H1 (cell line): ENCODE measurements around the gene ANAPC2. TPM values are rescaled to one million over a fixed set of nuclear protein-coding genes. Genes with fewer than 3 reads are reported as not detected.

ENCODE experiments used
- CBX8 ChIP-seq: fragments of 300-800, 300-1000 bp; sonication (generic); IDR thresholded peaks from 2 replicates; pipeline ENCODE4 v1.7.1; 2016; ENCODE audit warnings: low read depth, low read length, borderline replicate concordance
- MAX ChIP-seq: IDR thresholded peaks from 2 replicates; pipeline ENCODE4 v1.6.1; 2012; ENCODE audit warnings: inconsistent platforms
- POLR2A ChIP-seq, 2 experiments: IDR thresholded peaks; 1 replicate in 1 of 2; 2 replicates in 1 of 2; pipeline ENCODE4 v1.6.1; 2011; ENCODE audit warnings: low read depth in 2 of 2, low read length in 2 of 2, mild to moderate bottlenecking in 2 of 2; ENCODE audit errors: control extremely low read depth in 1 of 2
- SP2 ChIP-seq: IDR thresholded peaks from 2 replicates; pipeline ENCODE4 v1.6.1; 2012; ENCODE audit warnings: mild to moderate bottlenecking, low read length, inconsistent platforms
- TCF12 ChIP-seq: IDR thresholded peaks from 2 replicates; pipeline ENCODE4 v1.6.1; 2011; ENCODE audit warnings: low read depth, mild to moderate bottlenecking, low read length
- polyA plus RNA-seq, 7 experiments: library from polyadenylated mRNA; depleted of rRNA in 3 of 7; stranded (reverse) in 5 of 7; unstranded in 2 of 7; fragments of >200 nt in 5 of 7; fragments of 200-250 nt in 2 of 7; gene quantifications; 1 replicate in 5 of 7; 2 replicates in 1 of 7; 4 replicates in 1 of 7; pipeline versions ENCODE4 v1.2.1 to v1.2.3, GENCODE V29; 2011 to 2013; ENCODE audit warnings: missing spikeins in 2 of 7, mixed read lengths in 2 of 7
- total RNA-seq: library from RNA; stranded (reverse); fragmentation: NEBNext Ultra II Directional; extraction: Animal tissue kit (Norgen Biotek cat#: 25700); gene quantifications from 2 replicates; pipeline ENCODE4 v1.2.1, GENCODE V29; 2021

Gene ANAPC2
- total and polyA plus RNA-seq, 2 of the 8 experiments (the other 6 are each of a cell fraction or from before 2014, with no cell fraction given): 30.2 to 37.7 TPM

DNA sequence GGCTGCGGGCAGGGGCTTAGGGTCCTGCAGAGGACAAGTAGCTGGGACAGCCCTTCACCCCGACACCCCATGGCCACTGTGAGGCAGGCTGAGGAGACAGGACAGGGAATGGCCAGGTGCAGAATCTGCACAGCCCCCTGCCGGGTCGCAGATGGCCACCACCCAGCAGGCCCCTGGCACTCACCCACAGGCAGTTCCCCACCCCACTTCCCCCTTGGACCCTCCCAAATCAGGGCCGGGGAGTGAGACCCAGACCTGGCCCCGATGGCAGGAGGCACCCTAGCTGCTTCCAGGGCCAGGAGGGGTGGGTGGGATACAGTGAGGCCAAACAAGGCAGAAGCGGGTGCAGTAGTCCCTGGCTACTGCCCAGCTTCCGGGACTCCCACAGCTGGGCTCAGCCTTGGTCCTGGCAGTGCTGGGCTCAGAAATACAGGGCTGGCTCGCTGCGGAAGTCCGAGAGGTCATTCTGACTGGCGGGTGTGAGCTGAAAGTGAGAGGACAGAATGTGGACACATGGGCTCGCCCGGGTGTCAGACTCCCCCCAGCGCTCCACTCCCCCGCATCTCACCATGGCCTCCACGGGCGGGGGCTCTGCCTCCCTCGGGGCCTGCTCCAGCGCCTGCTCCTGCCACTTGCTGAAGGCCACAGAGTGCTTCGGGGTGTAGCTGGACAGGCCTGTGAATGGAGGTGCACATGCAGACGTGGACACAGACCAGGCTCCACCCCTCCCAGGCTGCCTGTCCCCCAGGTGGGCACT lies 3.5 kb upstream of the ANAPC2 start (continued):
- TF ChIP-seq CBX8 (no peak), TCF12 (no peak), POLR2A (IDR thresholded peaks at IDR 0.05; ENCODE audit: control extremely low read depth in 1 of 2, low read depth in 2 of 2, low read length in 2 of 2) (no peak), MAX (no peak), SP2 (no peak)
